ENCODE measurements around the gene UST.
"Not testable (repeated sequence)": the region's sequence is repeated elsewhere in the genome, so short reads cannot be mapped to it uniquely, and the experiment has no call there.

UST gene

GRCh38 chr6:149033454-149033853 is 286.6 kb downstream of the UST start:
- no peak for TF ChIP-seq POLR2AphosphoS5 (IDR thresholded peaks at IDR 0.05; ENCODE audit: low read depth, low read length)
- no peak for TF ChIP-seq POU2F2 (IDR thresholded peaks at IDR 0.05; ENCODE audit: low read depth, low read length)
- TF ChIP-seq SPI1 (IDR thresholded peaks at IDR 0.05; ENCODE audit: low read depth, low read length) = no peak
- DNase-seq (ENCODE audit: insufficient read length, low spot score) = no peak
- FAIRE-seq = peak; percentile 66

- no peak for TF ChIP-seq PAX5 (IDR thresholded peaks at IDR 0.05; ENCODE audit: insufficient read depth, low read length, severe bottlenecking)
- no peak for TF ChIP-seq SPI1 (IDR thresholded peaks at IDR 0.05; ENCODE audit: low read depth, low read length)
- no peak for TF ChIP-seq TAF1 (IDR thresholded peaks at IDR 0.05; ENCODE audit: low read depth, low read length)
- no peak for TF ChIP-seq POLR2A (IDR thresholded peaks at IDR 0.05; ENCODE audit: low read depth, low read length)
- no peak for TF ChIP-seq POU2F2 (IDR thresholded peaks at IDR 0.05; ENCODE audit: low read depth, low read length)
- TF ChIP-seq POLR2AphosphoS5 (IDR thresholded peaks at IDR 0.05; ENCODE audit: low read depth, low read length) = no peak
- no peak for FAIRE-seq
- no peak for DNase-seq (ENCODE audit: insufficient read length, low spot score)
These were observed 288.9 kb downstream of the UST start for GRCh38 chr6:149035766-149036165.

DNA sequence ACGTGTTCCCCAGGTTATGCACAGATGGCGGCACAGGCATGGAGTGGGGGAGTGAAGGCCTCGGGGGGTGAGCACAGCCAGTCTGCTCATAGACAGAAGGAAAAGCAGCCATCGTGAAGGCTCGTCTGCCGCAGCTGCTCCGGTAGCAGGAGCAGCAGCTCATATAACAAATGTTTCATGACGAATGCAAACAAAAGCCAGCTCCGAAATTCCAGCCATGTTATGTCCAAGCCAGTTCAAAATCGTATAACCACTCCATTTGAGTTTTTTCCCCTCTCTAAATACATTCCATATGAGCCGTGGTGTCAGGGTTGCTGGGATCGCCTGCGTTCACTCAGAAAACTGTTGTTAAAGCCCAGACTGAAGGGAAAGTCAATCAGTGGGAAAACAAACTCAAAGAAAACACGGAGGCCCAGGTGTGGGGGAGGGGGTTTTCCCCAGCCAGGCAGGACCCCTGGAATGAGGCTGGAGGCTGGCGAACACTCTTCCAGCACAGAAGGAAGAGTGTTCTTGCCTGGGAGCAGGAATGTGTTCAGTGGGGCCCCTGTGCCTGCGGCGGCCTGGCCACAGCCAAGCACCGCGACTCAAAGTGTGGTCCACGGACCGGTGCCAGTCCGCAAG is 290.3 kb downstream of the UST start:
- no peak for FAIRE-seq
- DNase-seq (ENCODE audit: insufficient read length, low spot score) = no peak
- TF ChIP-seq POLR2AphosphoS5 (IDR thresholded peaks at IDR 0.05; ENCODE audit: low read depth, low read length) (no peak), POLR2A (IDR thresholded peaks at IDR 0.05; ENCODE audit: low read depth, low read length) (no peak), POU2F2 (IDR thresholded peaks at IDR 0.05; ENCODE audit: low read depth, low read length) (no peak), TAF1 (IDR thresholded peaks at IDR 0.05; ENCODE audit: low read depth, low read length) (no peak), SPI1 (IDR thresholded peaks at IDR 0.05; ENCODE audit: low read depth, low read length) (no peak), PAX5 (IDR thresholded peaks at IDR 0.05; ENCODE audit: insufficient read depth, low read length, severe bottlenecking) (no peak)

DNA sequence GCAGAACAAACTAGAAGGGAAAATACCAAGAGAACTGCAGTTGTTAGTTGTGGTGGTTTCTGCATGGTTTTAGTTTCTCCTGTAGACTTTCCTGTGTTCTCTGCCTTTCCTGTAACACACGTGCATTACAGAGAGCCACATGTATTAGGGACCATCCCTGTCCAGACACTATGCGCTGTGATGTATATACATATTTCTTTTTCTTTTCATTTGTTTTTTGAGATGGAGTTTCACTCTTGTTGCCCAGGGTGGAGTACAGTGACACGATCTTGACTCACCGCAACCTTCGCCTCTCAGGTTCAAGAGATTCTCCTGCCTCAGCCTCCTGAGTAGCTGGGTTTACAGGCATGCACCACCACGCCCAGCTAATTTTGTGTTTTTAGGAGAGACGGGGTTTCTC is 292.2 kb downstream of the UST start:
- not testable (repeated sequence) for FAIRE-seq; DNase-seq (ENCODE audit: insufficient read length, low spot score)

DNA sequence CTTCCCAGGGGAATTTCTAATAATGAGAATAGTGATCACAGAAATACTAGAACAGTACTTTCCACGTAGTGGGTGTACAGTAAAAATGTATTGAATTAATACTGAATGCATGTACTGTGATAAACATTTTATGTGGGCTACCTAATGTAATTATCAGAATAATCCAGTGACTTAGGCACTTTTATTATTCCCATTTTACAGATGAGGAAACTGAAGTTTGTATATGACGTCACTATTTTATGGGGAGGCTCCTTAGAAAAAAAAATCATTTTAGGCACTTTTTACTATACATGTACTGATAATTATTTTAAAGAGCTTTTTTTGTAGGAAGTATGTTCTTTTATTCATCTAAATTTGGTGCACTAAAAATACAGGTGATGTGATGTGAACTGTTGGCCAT is 295.1 kb downstream of the UST start:
- DNase-seq (ENCODE audit: insufficient read length, low spot score) = no peak
- TF ChIP-seq POLR2A (IDR thresholded peaks at IDR 0.05; ENCODE audit: low read depth, low read length) (no peak), PAX5 (IDR thresholded peaks at IDR 0.05; ENCODE audit: insufficient read depth, low read length, severe bottlenecking) (no peak), POU2F2 (IDR thresholded peaks at IDR 0.05; ENCODE audit: low read depth, low read length) (no peak), SPI1 (IDR thresholded peaks at IDR 0.05; ENCODE audit: low read depth, low read length) (no peak), POLR2AphosphoS5 (IDR thresholded peaks at IDR 0.05; ENCODE audit: low read depth, low read length) (no peak), TAF1 (IDR thresholded peaks at IDR 0.05; ENCODE audit: low read depth, low read length) (no peak)
- no peak for FAIRE-seq

- DNase-seq (ENCODE audit: insufficient read length, low spot score) = no peak
- FAIRE-seq = no peak
These were observed 296.8 kb downstream of the UST start for GRCh38 chr6:149043476-149044130.

DNA sequence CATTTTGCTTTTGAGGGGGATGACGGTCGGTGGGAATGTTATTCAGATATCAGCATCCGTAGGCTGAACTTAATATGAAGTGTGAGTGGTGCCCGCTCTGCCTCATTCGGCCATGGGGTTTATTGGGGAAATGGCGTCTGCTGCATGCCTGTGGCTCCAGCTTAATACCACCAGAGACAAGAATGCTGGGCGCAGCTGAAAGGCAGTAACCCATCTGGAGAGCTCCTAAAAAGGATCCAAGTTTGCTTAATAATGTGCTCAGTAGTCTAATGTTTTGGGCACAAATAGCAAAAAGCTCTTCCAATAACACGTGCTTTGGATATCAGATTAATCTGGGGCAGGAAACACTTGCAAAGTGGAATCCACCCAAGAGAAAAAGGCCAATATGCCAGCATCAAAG is 297.7 kb downstream of the UST start:
- FAIRE-seq (no peak), DNase-seq (ENCODE audit: insufficient read length, low spot score) (no peak)
- TF ChIP-seq POU2F2 (IDR thresholded peaks at IDR 0.05; ENCODE audit: low read depth, low read length) = no peak
- no peak for TF ChIP-seq TAF1 (IDR thresholded peaks at IDR 0.05; ENCODE audit: low read depth, low read length)
- TF ChIP-seq POLR2AphosphoS5 (IDR thresholded peaks at IDR 0.05; ENCODE audit: low read depth, low read length) = no peak
- TF ChIP-seq PAX5 (IDR thresholded peaks at IDR 0.05; ENCODE audit: insufficient read depth, low read length, severe bottlenecking) = no peak
- no peak for TF ChIP-seq SPI1 (IDR thresholded peaks at IDR 0.05; ENCODE audit: low read depth, low read length)
- no peak for TF ChIP-seq POLR2A (IDR thresholded peaks at IDR 0.05; ENCODE audit: low read depth, low read length)

More at GRCh38 chr6:149043476-149044130, 296.8 kb downstream of the UST start:
- no peak for TF ChIP-seq SPI1 (IDR thresholded peaks at IDR 0.05; ENCODE audit: low read depth, low read length)
- no peak for TF ChIP-seq POU2F2 (IDR thresholded peaks at IDR 0.05; ENCODE audit: low read depth, low read length)
- TF ChIP-seq PAX5 (IDR thresholded peaks at IDR 0.05; ENCODE audit: insufficient read depth, low read length, severe bottlenecking) = no peak
- no peak for TF ChIP-seq TAF1 (IDR thresholded peaks at IDR 0.05; ENCODE audit: low read depth, low read length)
- TF ChIP-seq POLR2AphosphoS5 (IDR thresholded peaks at IDR 0.05; ENCODE audit: low read depth, low read length) = no peak
- no peak for TF ChIP-seq POLR2A (IDR thresholded peaks at IDR 0.05; ENCODE audit: low read depth, low read length)

GRCh38 chr6:149045404-149045803 is 298.6 kb downstream of the UST start:
- TF ChIP-seq POLR2AphosphoS5 (IDR thresholded peaks at IDR 0.05; ENCODE audit: low read depth, low read length) (no peak), PAX5 (IDR thresholded peaks at IDR 0.05; ENCODE audit: insufficient read depth, low read length, severe bottlenecking) (no peak), POLR2A (IDR thresholded peaks at IDR 0.05; ENCODE audit: low read depth, low read length) (no peak), POU2F2 (IDR thresholded peaks at IDR 0.05; ENCODE audit: low read depth, low read length) (no peak), TAF1 (IDR thresholded peaks at IDR 0.05; ENCODE audit: low read depth, low read length) (no peak), SPI1 (IDR thresholded peaks at IDR 0.05; ENCODE audit: low read depth, low read length) (no peak)
- FAIRE-seq (no peak), DNase-seq (ENCODE audit: insufficient read length, low spot score) (no peak)

DNA sequence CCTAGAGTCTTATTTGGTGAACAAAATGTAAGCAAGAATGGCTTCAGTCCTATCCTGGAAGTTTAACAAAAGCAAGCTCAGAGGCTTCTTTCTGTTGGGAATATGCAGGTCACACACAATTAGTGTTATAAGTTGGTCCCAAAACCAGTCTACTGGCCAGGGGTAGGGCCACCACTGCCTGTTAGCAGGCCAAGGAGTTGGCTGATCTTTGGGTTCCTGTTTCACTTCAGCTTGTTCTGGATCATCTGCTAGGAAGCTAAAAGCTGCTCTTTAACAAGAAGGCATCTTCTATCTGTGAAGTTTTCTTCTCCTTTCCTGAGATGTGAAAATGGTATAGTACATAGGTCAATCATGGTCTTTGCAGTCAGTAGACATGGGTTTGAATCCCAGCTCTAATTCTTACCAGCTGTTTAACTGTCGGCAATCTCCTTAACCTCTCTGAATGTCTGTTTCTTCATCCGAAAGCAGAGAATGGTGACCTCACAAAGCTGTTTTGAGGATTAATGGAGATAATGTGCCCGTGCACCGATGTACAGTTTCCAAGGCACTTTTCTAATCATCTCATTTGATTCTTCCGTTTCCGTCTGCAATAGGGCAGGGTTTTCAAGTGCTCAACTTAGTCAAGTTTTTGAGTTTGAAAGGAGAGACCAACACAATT is 299.5 kb downstream of the UST start:
- DNase-seq (ENCODE audit: insufficient read length, low spot score) (no peak), FAIRE-seq (no peak)
- TF ChIP-seq POU2F2 (IDR thresholded peaks at IDR 0.05; ENCODE audit: low read depth, low read length) (no peak), SPI1 (IDR thresholded peaks at IDR 0.05; ENCODE audit: low read depth, low read length) (no peak), POLR2A (IDR thresholded peaks at IDR 0.05; ENCODE audit: low read depth, low read length) (no peak), TAF1 (IDR thresholded peaks at IDR 0.05; ENCODE audit: low read depth, low read length) (no peak), PAX5 (IDR thresholded peaks at IDR 0.05; ENCODE audit: insufficient read depth, low read length, severe bottlenecking) (no peak), POLR2AphosphoS5 (IDR thresholded peaks at IDR 0.05; ENCODE audit: low read depth, low read length) (no peak)

Data from GM12891 (cell line).